Measurements from ENCODE around the gene CACNA1A.

Gene CACNA1A

DNA sequence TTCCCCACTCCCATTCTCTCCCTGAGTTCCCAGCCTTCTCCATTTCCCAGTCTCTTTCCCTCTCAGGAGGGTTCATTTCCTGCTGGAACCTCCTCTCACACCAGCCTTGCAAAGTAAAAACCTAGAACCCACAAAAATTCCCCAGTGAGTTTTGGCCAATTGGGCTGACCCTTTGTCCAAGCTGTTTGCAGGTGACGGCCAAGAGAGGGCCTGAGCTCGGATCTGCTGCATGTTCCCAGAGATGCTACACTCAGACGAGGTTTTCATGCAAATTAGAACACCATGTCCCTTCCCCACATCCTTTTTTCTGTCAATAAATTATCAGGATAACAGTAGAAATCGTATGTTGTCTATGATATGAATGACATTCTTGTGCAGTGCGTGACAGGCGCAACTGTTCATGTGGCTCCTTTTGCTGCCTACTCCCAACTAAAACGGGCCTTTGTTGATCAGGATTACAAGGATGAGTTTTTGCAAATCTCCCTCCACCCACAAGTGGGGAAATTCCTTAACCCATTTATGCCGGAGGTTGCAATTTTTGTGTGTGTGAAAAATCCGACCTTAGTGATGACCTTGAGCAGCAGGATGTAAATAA is 149.5 kb downstream of the CACNA1A start:
- no peak for DNase-seq

DNA sequence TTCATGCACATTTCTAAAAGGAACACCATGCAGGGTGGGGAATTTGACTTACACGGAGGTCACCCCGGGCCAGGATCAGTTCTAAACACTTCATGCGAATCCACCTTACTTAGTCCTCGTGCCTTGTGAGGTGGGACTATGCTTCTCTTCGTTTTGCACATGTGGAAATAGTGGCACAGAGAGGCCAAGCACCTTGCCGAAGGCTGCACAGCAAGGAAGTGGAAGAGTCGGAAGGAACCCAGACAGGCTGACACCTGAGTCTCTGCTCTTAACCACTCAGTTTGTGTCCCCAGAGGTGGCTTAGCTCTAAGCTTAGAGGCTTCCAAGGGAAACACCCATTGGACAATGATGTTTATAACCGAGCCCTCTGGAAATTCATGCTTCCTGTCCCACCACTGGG is 150.1 kb downstream of the CACNA1A start:
- no peak for DNase-seq

DNA sequence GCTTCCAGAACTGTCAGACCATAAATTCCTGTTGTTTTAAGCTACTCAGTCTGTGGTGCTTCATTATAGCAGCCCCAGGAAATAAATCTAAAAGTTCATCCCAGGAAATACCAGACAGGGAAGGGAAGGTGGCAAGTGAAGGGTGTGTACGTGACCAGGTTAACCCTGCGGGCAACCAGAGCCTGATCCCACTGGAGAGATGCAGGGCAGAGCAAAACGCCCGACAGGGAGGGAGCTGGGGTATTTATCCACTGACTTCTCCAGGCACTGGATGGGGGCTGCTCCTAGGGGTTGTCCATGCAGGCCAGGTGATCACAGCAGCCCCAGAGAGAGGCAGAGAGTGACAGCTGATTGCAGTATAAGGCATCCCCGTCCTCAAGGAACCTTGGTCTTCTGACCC is 150.9 kb downstream of the CACNA1A start:
- no peak for DNase-seq

DNA sequence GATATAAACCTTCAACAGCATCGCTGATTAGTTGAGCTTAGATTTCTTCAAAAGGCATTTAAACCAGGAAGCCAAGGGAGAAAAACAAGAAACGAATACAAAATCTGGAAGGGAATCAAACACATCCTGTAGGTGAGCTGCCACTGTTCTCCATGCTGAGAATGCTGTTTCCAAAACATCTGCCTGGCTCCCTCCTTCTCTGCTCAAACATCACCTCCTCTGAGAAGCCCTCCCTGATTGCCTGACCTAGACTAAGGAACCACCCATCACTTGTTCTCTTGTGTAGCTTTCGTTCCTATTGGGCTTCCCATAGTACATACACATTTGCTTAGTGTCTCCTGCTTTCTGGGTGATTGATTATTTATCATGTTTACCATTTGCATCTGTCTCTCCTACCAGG is 152.7 kb downstream of the CACNA1A start:
- DNase-seq = no peak

DNA sequence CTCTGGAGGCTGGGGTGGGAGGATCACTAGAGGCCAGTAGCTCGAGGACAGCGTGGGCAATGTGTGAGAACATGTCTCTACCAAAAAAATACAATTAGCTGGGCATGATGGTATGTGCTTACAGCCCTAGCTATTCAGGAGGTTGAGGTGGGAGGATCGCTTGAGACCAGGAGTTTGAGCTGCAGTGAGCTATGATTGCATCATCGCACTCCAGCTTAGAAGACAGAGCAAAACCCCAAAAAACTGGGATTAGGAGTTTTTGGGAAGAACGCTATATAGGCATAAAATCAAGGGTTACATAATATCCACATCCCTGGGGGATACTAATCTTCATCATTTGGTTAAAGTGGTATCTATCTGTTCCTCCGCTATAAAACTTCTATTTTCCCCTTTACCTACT is 155.5 kb downstream of the CACNA1A start:
- no peak for DNase-seq

DNA sequence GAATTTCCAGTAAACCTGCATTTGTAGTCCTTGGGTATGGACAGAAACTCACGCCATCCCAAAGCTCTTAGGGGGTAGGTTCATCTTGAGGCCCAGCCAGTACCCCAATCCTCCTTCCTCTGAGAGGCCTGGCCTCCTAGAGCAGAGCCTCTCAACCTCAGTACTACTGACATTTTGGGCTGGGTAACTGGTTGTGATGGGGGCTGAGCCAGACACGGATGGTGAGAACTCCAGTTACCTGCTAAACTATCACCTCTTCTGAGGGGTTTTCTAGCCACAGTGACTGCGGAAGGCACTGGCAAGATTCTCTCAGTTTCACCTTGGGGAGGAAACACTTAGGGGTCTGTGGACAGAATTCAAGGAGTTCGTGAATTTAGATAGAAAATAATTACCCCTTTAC is 156.2 kb downstream of the CACNA1A start:
- no peak for DNase-seq

DNA sequence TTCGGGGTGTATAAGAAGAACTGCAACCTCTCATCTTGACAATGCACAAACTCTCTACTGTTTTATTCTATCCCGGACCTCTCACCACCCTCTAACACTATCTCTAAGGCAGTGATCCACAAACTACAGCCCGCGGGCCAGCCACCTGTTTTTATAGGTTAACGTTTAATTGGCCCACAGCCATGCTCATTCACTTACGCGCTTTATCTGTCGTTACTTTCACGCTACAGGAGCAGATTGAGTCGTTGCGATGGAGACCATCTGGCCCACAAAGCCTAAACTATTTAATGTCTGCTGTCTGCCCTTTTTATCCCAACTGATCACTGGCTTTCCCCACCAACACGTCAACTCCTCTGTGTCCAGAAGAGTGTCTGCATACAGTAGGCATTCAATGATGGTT is 158.9 kb downstream of the CACNA1A start:
- no peak for DNase-seq

DNA sequence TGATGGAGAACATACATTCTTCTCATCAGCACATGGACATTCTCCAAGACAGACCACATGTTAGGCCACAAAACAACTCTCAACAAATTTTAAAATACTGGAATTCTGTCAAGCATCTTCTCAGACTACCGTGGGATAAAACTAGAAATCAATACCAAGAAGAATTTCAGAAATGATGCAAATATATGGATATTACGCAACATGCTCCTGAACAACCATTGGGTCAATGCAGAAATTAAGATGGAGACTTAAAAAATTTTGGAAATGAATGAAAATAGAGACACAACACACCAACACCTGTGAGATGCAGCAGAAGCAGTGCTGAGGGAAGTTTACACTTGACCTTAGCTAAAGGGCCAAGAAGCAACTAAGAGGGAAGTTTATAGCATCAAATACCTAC is 162.8 kb downstream of the CACNA1A start:
- no peak for DNase-seq

DNA sequence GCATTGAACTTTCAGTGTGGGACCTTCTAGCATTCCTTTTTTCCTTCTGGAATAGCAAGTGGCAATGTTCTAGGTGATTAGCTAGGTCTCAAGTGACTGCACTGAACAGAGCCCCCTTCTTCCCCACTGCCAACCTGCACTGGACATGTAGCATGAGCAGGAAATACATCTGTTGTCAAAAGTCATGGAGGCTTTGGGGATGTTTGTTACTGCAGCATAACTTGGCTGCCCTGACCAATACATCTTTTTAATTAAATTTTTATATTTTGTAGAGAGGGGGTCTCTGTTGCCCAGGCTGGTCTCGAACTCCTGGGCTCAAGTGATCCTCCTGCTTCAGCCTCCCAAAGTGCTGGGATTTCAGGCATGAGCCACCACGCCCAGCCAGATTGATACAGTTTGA is 163.6 kb downstream of the CACNA1A start:
- DNase-seq = no peak

DNA sequence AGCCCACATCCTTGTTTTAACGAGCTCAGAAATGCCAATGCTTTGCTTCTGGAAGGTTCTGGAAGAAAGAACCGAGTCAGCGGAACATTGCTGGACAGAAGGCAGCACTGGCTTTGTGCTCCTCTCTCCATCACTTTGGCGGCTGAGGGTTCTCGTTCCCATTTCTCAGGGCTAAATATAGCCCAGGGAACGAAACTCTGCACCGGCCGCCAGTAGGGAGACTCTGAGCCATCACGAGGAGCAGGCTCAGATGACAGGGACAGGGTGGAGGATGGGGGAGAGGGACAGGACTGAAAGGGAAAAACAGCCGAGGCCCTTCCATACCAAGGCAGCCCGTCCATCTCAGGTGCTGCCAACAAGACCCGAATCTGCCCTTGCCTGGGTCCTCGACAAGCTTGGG is 166.4 kb downstream of the CACNA1A start:
- DNase-seq = no peak

DNA sequence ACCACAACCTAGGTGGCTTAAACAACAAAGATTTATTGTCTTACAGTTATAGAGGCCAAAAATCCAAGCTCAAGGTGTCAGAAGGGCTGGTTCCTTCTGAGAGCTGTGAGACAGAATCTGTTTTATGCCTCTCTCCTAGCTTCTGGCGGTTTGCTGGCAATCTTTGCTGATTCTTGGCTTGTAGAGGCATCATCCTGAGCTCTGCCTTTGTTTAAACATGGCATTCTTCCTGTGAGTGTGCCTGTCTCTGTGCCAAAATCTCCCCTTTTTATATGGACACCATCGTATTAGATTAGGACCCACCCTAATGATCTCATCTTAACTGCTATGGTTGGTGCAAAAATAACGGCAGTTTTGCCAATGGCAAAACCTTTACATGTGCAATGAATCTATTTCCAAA is 169.1 kb downstream of the CACNA1A start:
- DNase-seq = no peak

DNA sequence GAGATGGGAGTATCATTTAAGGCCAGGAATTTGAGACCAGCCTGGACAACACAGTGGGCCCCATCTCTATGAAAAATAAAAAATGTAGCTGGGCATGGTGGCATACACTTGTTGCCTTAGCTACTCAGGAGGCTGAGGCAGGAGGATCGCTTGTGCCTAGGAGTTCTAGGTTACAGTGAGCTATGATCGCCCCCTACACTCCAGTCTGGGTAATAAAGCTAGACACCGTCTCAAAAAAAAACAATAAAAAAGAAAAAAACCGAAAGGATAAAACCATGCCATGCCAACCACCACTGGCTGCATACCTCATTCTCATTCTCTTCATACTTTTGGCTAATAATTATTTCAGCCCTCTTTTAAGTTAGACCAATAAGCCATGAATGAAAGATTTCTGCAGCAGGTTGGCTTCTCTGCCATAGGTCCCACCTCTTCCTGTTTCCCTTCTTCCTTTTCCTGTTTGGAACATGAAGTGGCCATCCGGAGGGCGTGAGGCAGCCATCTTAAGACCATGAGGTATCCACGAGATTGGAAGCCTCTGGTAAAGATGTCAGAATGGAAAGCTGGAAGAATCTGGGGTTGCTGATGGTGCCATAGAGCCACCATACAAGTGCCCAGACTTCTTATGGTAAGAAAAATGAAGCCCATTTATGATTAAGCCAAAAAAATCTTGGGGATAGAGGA is 171.3 kb downstream of the CACNA1A start:
- DNase-seq = no peak

DNA sequence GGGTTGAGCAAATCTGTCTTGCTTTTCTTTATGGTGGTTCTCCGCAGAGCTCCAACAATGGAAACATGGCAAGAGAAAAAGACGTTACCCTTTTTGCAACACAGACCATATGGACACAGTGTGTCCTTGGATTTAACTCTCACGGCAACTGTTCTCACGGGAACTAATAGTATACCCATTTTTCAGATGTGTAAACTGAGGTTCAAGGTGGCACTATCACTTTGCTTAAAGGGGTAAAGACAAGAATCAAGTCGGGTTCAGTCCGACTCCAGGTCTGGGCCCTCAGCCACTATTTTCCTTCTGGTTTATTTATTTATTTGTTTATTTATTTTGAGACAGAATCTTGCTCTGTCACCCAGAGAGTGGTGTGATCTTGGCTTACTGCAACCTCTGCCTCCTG is 176.0 kb downstream of the CACNA1A start:
- DNase-seq = no peak

DNA sequence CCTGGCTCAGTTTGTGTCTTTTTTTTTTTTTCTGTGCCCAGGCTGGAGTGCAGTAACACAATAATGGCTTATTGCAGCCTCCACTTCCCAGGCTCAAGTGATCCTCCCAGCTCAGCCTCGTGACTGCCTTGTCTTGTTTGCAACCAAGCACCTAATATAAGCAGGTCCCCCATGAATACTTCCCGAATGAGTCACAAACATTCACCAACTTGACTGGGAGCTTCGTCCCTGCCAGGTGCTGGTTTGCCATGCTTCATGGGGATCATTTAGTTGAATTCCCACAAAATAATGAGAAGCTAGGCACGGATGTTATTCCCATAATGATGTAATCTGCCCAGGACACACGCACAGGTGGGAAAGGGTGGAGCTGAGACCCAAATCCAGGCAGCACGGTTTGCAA is 176.5 kb downstream of the CACNA1A start:
- no peak for DNase-seq

DNA sequence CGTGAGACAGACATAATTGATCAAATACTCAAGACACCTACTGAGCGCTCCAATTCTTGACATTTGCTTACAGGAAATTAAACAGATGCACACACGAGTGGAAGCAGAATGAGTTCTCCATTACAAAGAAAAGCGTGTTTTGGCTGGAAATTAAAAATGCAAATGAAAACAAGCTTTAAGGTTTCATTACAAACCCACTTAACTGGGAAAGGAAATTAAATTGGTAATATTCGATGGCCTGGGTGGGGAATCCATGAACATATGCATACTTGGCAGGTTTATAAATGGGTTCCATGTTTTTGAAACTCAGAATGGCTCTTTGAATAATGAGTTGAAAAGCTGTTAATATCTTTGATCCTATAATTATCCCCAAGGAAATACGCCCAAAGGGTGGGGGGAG is 178.0 kb downstream of the CACNA1A start:
- DNase-seq = no peak

DNA sequence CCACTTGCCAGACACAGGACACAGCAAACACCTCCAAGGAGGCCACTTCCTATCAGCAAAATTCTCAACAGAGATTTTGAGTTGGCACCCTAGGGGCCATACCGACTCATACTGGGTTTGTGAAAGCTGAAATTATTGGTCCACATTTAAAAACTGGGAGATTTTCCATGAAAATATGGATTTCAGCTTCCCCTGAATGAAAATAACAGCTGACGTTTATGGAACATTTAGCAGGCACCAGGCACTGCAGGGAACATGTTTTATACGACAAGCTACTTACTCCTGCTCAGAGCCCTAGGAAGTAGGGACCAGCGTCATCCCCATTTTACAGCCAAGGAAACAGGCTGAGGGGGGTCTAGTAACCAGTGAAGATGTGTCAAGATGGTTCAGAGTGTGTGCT is 186.8 kb downstream of the CACNA1A start:
- no peak for DNase-seq

DNA sequence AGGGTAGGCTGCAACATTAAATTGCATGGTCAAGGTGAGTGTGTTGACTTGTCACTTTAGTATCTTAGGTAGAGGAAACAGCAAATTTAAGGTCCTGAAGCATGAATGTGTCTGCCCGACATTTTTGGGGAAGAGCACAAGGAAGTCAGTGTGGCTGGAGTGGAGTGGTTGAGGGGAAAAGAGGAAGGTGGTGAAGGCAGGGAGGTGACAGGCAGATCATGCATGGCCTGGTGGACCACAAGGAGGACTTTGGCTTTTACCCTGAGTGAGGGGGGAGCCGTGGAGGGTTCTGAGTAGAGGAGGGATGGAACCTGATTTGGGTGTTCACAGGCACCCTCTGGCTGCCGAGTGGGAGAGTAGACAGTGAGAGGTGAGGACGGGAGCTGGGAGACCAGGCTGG is 188.1 kb downstream of the CACNA1A start:
- no peak for DNase-seq

DNA sequence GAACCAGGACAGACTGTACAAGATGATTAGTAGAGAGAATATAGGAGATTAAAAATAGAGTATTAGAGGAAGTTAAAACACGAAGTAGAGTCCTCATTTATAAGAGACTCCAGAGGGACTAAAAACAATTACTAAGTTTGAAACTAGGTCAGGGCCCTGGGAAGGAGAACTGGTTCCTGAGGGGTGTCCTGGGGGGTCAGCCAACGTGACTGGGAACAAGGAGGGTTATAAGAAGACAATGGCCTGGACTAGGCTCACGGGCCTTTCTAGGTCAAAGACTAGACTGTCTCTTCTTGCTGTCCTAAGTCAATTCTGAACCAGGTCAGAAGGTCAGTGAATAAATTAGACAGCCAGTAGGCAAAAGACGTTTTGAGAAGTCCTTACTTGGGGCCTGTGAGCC is 190.8 kb downstream of the CACNA1A start:
- no peak for DNase-seq

DNA sequence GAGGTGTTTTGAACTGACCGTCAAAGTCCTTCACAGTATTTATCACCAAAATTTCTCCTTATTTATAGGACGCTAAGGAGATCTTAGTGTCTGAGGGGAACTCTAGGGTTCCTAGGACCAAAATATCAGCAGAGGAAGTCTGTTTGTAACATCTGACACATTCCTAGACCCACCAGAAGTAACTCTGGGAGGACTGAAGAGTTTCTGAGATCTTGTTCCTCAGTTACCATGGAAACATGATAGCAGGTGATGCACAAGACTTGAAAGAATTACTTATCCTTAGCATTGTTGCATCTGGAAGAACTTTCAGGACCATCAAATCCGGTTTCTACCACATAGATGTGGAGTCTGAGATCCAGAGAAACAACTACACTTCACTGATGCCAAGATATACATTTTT is 191.5 kb downstream of the CACNA1A start:
- DNase-seq = no peak

DNA sequence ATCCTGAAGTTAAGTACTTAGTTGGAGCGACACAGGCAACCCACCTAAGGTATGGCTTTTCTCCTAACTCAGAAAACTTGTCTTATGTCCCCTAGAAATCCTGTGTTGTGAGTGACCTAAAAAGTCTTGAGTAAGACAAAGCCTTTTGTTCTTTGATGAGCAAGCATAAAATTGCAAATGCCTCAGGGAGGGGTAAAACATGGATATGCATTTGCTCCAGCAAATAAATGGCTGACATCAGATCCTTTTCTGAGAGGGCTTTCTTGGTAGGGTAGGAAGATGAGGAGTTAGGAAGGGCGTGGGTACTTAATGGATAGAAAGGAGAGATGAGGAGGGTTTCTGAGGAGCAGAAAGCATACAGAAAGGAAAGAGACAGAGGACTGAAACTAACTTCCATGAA is 192.4 kb downstream of the CACNA1A start:
- DNase-seq = no peak

DNA sequence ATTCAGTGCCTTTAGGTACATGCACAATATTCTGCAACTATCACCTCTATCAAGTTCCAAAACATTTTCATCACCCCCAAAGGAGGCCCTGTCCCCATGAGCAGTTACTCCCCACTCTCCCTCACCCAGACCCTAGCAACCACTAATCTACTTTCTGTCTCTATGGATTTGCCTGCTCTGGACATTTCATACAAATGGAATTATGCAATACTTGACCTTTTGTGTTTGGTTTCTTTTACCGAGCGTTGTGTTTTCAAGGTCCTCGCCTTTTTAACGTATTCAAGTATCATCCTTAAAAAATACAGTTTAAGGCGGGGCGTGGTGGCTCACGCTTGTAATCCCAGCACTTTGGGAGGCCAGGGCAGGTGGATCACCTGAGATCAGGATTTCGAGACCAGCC is 196.4 kb downstream of the CACNA1A start:
- DNase-seq = no peak

DNA sequence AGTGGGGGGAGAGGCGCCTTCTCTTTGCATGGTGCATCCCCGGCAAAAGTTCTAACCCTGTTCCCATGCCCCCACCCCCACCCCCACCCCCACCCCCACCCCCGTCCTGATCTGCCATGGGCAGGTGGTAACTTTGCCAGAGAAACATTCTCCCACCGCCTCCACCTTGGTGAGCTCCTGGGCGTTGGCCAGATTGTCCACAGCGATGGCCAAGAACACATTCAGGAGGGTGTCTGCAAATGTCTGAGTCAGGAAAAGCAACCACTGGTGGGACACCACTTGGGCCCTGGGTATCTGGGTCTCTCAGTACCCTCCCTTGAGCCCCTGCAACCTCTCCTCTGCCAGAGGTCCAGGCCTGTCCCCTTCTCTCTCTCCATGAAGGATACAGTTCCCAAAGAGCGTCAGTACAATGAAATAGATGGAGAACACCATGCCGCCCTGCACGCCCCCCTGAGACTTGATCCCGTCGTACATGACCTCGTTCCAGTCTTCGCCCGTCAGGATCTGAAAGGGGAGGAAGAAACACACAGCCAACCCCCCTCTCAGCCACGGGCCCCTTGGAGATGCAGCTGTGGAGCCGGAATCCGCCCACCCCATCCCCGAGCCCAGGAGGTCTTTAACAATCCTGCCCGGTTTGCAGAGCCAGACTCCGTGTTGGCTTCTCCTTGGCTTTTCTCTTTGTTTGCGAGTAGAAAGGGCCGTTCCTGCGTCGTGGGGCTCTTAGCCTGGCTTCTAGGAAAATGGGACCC is 202.7 kb downstream of the CACNA1A start:
- no peak for DNase-seq

DNA sequence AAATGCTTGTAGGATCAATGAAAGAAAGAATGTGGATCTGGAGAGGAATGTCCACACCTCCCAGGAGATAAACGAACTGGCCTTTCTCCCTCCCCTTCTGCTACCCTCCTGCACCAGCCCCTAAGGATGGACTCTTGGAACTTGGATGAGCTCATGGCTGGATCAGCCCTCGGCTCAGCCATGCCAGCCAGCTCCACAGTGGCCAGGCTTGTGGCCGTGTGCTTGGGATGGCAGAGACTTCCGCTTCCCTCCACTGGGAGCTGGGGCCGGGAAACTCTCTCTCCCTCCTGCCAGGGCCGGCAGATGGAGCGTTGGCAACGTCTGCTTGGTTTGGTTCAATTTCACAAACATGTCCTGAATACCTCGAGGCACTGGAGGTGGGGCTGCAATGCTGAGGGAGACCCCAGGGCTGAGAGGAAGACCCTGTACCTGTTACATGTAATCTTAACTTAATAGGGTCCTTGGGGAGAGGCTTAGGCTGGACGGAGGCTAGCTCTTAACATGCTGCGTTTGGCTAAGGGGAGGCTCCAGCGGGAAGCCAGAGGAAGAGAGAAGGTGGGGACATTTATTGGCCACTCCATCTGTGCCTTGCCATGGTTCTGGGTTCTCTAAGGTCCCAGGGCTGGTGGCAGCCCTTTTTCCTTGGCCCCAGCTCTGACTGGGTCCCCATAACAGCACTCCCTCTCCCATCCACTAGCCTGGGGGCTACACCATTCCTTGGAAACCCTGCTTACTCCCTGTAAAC is 203.6 kb downstream of the CACNA1A start:
- no peak for DNase-seq
